GM20000 (cell line): ENCODE results near the gene PICALM.
A peak's percentile ranks its signal among the peaks of the same experiment; 100 is the strongest.

ENCODE experiments used
- DNase-seq: peaks from one replicate; pipeline ENCODE4 v3.0.0; 2012; ENCODE audit warnings: low spot score
- TF ChIP-seq, protein P1 (sequence below): IDR thresholded peaks from 2 replicates; pipeline ENCODE4 v1.5.1; 2012; ENCODE audit warnings: mild to moderate bottlenecking, control low read depth; ENCODE audit errors: extremely low read depth, missing control alignments

Gene PICALM

DNA sequence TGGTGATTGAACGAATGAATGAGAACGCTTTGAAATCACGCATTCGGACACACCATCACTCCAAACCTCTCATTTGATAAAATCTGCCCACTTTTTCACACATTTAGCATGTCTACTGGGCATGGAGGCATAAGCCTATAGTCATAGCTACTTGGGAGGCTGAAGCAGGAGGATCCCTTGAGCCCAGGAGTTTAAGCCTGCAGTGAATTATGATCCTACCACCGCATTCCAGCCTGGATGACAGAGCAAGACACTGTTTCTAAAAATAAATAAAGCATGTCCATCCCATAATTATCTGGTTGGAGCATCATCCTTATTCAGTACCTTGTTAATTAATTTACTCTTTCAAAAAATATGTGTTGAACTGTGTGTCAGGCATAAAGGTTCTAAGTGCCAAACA lies 3.3 kb upstream of the PICALM start:
- TF ChIP-seq, protein P1, sequence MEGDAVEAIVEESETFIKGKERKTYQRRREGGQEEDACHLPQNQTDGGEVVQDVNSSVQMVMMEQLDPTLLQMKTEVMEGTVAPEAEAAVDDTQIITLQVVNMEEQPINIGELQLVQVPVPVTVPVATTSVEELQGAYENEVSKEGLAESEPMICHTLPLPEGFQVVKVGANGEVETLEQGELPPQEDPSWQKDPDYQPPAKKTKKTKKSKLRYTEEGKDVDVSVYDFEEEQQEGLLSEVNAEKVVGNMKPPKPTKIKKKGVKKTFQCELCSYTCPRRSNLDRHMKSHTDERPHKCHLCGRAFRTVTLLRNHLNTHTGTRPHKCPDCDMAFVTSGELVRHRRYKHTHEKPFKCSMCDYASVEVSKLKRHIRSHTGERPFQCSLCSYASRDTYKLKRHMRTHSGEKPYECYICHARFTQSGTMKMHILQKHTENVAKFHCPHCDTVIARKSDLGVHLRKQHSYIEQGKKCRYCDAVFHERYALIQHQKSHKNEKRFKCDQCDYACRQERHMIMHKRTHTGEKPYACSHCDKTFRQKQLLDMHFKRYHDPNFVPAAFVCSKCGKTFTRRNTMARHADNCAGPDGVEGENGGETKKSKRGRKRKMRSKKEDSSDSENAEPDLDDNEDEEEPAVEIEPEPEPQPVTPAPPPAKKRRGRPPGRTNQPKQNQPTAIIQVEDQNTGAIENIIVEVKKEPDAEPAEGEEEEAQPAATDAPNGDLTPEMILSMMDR, result no peak
- DNase-seq, result no peak

DNA sequence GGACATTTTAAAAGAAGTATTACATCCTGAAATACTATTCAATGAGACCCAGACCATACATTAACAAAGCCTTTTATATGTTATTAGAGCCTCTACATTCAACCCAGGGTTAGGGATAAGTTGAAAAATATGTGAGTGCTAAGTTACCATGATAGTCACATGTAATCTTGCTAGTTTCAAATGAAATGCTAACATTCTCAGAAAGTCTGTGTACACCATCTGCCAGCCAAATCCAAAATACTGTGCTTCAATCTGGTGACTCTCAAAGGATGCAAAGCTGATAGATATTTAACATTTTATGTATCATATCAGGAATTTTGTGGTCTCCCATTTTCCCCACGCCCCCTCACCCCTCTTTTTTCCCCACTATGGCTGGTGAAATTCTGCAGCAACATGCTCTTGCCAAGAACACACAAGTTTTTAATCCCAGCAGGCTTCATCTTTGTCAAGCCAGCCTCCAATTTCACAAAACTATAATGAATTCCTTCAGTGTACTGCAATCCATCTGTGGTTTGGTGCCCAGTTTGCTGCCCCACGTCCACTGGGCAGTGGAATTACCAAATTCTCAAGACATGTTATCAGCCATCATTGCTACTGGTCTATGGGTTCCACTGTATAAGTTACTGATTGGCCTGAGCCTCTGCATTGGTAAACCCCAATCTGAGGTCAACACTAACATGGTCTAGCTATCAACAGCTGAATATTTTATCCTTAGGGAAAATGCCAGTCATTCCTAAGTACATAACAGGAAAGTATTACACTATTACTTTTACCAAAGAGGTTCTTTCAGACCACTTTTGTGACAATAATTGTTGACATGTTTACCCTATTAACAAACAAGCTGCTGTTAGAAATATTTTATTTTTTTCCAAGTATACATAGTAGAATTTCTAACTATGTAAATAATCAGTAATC lies 1.5 kb upstream of the PICALM start:
- no peak for DNase-seq
- TF ChIP-seq, protein P1, result no peak

DNA sequence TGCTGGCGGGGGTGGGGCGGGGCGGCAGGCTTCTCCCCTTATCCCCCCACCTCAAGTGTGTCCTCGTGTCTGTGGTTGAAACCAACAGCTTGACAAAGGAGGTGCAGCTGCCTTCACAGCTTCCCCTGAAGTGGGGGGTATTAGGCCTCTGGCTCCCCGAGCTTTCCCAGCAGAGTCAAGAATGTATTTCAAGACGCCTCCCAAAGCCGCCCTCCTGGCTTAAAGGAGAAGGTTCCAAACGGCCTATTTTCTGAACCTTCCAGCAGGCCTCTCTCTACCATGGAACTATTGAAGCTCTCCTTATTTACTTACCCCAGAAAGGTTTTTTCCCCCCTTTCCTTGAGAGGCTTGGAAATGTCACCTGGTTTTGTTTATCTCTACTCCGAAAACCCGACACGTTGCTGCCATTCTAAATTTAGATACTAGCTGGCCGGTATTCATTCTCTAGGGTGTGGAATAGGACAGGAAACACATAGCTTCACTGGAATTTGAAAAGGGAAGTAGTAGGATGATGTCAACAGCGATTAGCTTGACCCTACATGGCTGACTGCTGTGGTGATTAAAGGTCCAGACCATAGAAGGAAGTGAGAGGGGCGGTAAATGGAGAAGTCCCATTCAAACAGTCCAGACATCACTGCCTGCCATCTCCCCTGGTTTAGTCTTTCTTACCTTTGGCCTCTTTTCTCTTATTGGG lies 671 bp upstream of the PICALM start:
- TF ChIP-seq, protein P1, result no peak
- peak; percentile 49 for DNase-seq

DNA sequence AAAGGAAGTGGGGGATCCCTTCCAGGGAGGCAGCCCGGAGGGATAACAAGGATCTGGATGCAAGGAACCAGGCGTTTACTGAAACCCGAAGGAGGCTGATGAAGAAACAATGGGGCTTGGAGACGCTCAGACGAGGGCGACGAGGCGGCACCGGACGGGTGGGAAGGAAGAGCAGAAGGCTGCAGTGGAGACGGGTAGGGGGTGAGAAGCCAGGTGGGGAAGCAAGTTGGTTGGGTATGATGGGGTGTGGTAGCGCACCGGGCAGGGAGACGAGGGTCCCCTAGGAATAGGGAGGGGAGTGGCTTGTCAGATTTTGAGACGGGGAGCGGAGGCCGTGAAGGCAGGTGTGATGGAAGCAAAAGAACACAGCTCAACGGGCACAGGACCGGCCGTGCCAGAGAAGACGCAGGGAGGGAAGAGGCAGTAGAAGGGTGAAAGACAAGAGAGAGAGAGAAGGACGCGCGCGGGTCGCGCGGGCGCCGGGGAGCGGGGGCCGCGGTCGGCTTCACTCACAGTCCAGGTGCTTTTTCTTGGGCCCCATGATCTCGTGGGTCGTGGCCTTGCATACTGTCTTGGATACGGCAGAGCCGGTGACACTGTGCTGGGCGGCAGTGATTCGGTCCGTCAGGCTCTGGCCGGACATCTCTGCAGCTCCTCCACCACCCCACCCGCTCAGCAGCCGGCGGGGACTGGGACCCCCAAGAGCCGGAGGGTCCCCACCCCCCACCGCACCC lies 579 bp downstream of the PICALM start:
- DNase-seq, result peak; percentile 42
- TF ChIP-seq, protein P1, result no peak

- no peak for DNase-seq
Measured at GRCh38 chr11:86067851-86068137, 1.1 kb downstream of the PICALM start.

DNA sequence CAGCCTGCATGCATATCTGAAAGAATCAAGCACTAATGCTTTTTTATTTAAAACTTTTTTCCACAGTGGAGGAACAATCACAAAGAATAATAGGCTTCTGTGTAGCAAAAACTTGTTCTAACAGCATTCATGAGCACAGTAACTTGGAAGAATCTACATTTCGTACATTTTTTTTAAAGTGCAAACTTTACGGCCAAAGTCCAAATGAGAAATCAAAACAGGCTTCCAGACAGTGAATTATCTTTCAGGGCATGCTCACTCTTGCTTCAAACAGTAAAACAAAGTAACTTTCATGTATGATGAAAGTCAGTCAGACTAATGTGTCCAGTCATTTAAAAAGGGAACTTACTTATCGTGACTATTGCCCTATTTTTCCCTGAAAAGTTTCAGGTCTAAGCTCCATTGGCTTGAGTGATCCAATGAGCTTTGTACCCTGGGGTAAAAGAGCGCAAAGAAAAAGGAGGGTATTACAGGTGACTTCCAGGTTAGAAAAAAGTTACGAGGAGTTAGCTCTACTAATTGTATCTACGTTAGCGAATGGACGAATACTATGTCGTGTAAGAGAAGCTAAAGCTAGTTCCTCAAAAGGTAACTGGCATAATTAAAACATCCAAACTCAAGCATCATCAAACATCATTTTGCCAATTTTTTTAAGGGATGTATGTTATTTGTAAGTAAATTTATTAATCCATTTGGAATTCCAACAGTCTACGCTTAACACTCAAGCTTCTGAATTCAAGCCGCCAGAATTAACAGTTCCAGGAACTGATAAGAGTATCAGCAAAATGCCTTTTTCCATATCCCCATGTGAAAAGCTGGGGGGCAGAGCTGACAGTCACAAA lies 1.7 kb downstream of the PICALM start:
- DNase-seq, result peak; percentile 14
- TF ChIP-seq, protein P1, result no peak

More at GRCh38 chr11:86067851-86068137, 1.1 kb downstream of the PICALM start:
- TF ChIP-seq, protein P1, result no peak
